HUES64 (cell line): ENCODE measurements around the gene SLC9B2. TPM values are rescaled to one million over a fixed set of nuclear protein-coding genes. Genes with fewer than 3 reads are reported as not detected.

Source experiments
- H3K27ac ChIP-seq: 2 replicates; pipeline ENCODE4 v1.7.0; 2013; ENCODE audit warnings: low read depth, low read length, inconsistent platforms
- H3K27me3 ChIP-seq: 2 replicates; pipeline ENCODE4 v1.6.1; 2013; ENCODE audit warnings: mild to moderate bottlenecking, low read length; ENCODE audit not compliant: insufficient read depth
- H3K36me3 ChIP-seq: 2 replicates; pipeline ENCODE4 v1.6.1; 2013; ENCODE audit warnings: mild to moderate bottlenecking, low read length; ENCODE audit not compliant: insufficient read depth
- H3K4me1 ChIP-seq: 2 replicates; pipeline ENCODE4 v1.6.1; 2013; ENCODE audit warnings: mild to moderate bottlenecking, low read length, moderate library complexity; ENCODE audit not compliant: insufficient read depth
- H3K4me3 ChIP-seq: 2 replicates; pipeline ENCODE4 v1.5.1; 2013; ENCODE audit warnings: mild to moderate bottlenecking, low read length, moderate library complexity
- H3K9ac ChIP-seq: 2 replicates; pipeline ENCODE4 v1.6.1; 2013; ENCODE audit warnings: mild to moderate bottlenecking, low read depth, low read length
- H3K9me3 ChIP-seq: 2 replicates; pipeline ENCODE4 v1.6.1; 2013; ENCODE audit warnings: low read depth, low read length; ENCODE audit not compliant: insufficient read depth
- WGBS: fragments of 150-250, 120-280 bp; methylation state at CpG from one replicate; pipeline ENCODE4 v1.1.7; 2013; ENCODE audit warnings: missing lambda C conversion rate; 5-methylcytosine and 5-hydroxymethylcytosine counted together
- polyA plus RNA-seq, 2 experiments: library from polyadenylated mRNA; stranded (reverse); fragments of 50-300 nt; gene quantifications; one replicate each; pipeline ENCODE4 v1.2.3, GENCODE V29; 2013

SLC9B2 gene
- polyA plus RNA-seq (2013, experiment 1 of 2) = 3.5 TPM
- 6.4 TPM for polyA plus RNA-seq (2013, experiment 2 of 2)

GRCh38 chr4:103076747-103077347, at the start of gene SLC9B2:
Gene SLC9B2, minus strand, starts transcription at chr4:103076761. Its CDS starts 9,211 bp downstream, at chr4:103067550.
- H3K27me3 ChIP-seq = peaks cover 40% of the 10 kb centered on the region
- H3K4me1 ChIP-seq = peaks cover 7% of the 10 kb centered on the region; the same call in 1 of the 2 replicates
- H3K9ac ChIP-seq = peak within 1 kb of the TSS; percentile 89
- H3K36me3 ChIP-seq = peaks cover 10% of the 10 kb centered on the region; the same call in 1 of the 2 replicates
- H3K27ac ChIP-seq = no peak within 1 kb of the TSS; the same call in 1 of the 2 replicates
- no peaks in the 10 kb centered on the region for H3K9me3 ChIP-seq
- WGBS = 21% methylated on average over 20 of the region's 21 CpGs
- peak within 1 kb of the TSS; percentile 77 for H3K4me3 ChIP-seq

- Histone ChIP-seq H3K9ac (no peak overlapping the region), H3K4me1 (no peaks in the 10 kb centered on the region), H3K4me3 (no peak overlapping the region), H3K27me3 (no peaks in the 10 kb centered on the region), H3K27ac (no peak overlapping the region), H3K9me3 (no peaks in the 10 kb centered on the region; the same call in 1 of the 2 replicates), H3K36me3 (peaks cover 75% of the 10 kb centered on the region)
- 95% methylated on average over 3 of the region's 3 CpGs for WGBS
These were observed 49.6 kb upstream of the SLC9B2 start for GRCh38 chr4:103126126-103126525.

GRCh38 chr4:103123114-103123513, 46.6 kb upstream of the SLC9B2 start:
- no peaks in the 10 kb centered on the region for H3K27me3 ChIP-seq
- H3K4me3 ChIP-seq = no peak overlapping the region
- no peaks in the 10 kb centered on the region for H3K9me3 ChIP-seq
- H3K9ac ChIP-seq = no peak overlapping the region
- peaks cover 75% of the 10 kb centered on the region for H3K36me3 ChIP-seq
- H3K27ac ChIP-seq = no peak overlapping the region
- WGBS = 88% methylated on average over 3 of the region's 3 CpGs
- no peaks in the 10 kb centered on the region for H3K4me1 ChIP-seq

GRCh38 chr4:103118166-103118565, 41.6 kb upstream of the SLC9B2 start:
- no peak overlapping the region for H3K9ac ChIP-seq
- H3K9me3 ChIP-seq = no peaks in the 10 kb centered on the region
- H3K27me3 ChIP-seq = no peaks in the 10 kb centered on the region
- no peaks in the 10 kb centered on the region for H3K4me1 ChIP-seq
- 97% methylated on average over 1 of the region's 1 CpG for WGBS
- H3K36me3 ChIP-seq = peaks cover 75% of the 10 kb centered on the region
- H3K4me3 ChIP-seq = no peak overlapping the region
- H3K27ac ChIP-seq = no peak overlapping the region

GRCh38 chr4:103111598-103111997, 35.0 kb upstream of the SLC9B2 start:
- 100% methylated on average over 1 of the region's 4 CpGs for WGBS
- H3K36me3 ChIP-seq = peaks cover 75% of the 10 kb centered on the region

GRCh38 chr4:103108542-103108941, 32.0 kb upstream of the SLC9B2 start:
- Histone ChIP-seq H3K9ac (no peak overlapping the region), H3K27me3 (no peaks in the 10 kb centered on the region), H3K36me3 (peaks cover 60% of the 10 kb centered on the region), H3K27ac (no peak overlapping the region), H3K4me1 (no peaks in the 10 kb centered on the region), H3K4me3 (no peak overlapping the region), H3K9me3 (no peaks in the 10 kb centered on the region)
- WGBS = 96% methylated on average over 4 of the region's 4 CpGs

More at GRCh38 chr4:103111598-103111997, 35.0 kb upstream of the SLC9B2 start:
- H3K27me3 ChIP-seq = no peaks in the 10 kb centered on the region
- H3K27ac ChIP-seq = no peak overlapping the region
- no peaks in the 10 kb centered on the region for H3K9me3 ChIP-seq
- no peak overlapping the region for H3K9ac ChIP-seq
- H3K4me3 ChIP-seq = no peak overlapping the region
- H3K4me1 ChIP-seq = no peaks in the 10 kb centered on the region

- Histone ChIP-seq H3K27me3 (no peaks in the 10 kb centered on the region), H3K9me3 (no peaks in the 10 kb centered on the region), H3K36me3 (peaks cover 45% of the 10 kb centered on the region), H3K27ac (no peak overlapping the region), H3K4me1 (no peaks in the 10 kb centered on the region), H3K9ac (no peak overlapping the region), H3K4me3 (no peak overlapping the region)
- 94% methylated on average over 1 of the region's 2 CpGs for WGBS
These were observed 29.2 kb upstream of the SLC9B2 start for GRCh38 chr4:103105558-103106356.

- peaks cover 37% of the 10 kb centered on the region for H3K36me3 ChIP-seq
- no peak overlapping the region for H3K4me3 ChIP-seq
- no peaks in the 10 kb centered on the region for H3K27me3 ChIP-seq
- no peak overlapping the region for H3K27ac ChIP-seq
- no peaks in the 10 kb centered on the region for H3K4me1 ChIP-seq
- 84% methylated on average over 3 of the region's 3 CpGs for WGBS
- no peaks in the 10 kb centered on the region for H3K9me3 ChIP-seq
- H3K9ac ChIP-seq = no peak overlapping the region
These were observed 28.3 kb upstream of the SLC9B2 start for GRCh38 chr4:103104886-103105285.

- WGBS = 75% methylated on average over 5 of the region's 5 CpGs
- H3K9ac ChIP-seq = no peak overlapping the region
These were observed 24.1 kb upstream of the SLC9B2 start for GRCh38 chr4:103100691-103101090.

GRCh38 chr4:103099691-103100392, 23.3 kb upstream of the SLC9B2 start, which contains the start of gene BDH2:
Gene BDH2, minus strand, starts transcription at chr4:103099834. Its CDS starts 3,580 bp downstream, at chr4:103096254.
- Histone ChIP-seq H3K27me3 (no peaks in the 10 kb centered on the region), H3K36me3 (peaks cover 2% of the 10 kb centered on the region; the same call in 1 of the 2 replicates), H3K27ac (no peak within 1 kb of the TSS), H3K4me1 (peaks cover 8% of the 10 kb centered on the region; the same call in 1 of the 2 replicates), H3K4me3 (peak within 1 kb of the TSS; percentile 73), H3K9ac (peak within 1 kb of the TSS; percentile 84), H3K9me3 (no peaks in the 10 kb centered on the region)
- WGBS = 18% methylated on average over 11 of the region's 11 CpGs

More at GRCh38 chr4:103100691-103101090, 24.1 kb upstream of the SLC9B2 start:
- Histone ChIP-seq H3K36me3 (no peaks in the 10 kb centered on the region), H3K27me3 (no peaks in the 10 kb centered on the region), H3K4me1 (peaks cover 8% of the 10 kb centered on the region; the same call in 1 of the 2 replicates), H3K27ac (no peak overlapping the region), H3K9me3 (no peaks in the 10 kb centered on the region), H3K4me3 (no peak overlapping the region)
